Nephron (organoid): ENCODE measurements around the gene ANKRD33B.

Experiments
- H3K27ac Mint-ChIP-seq, 3 experiments: 2 replicates each; pipeline ENCODE4 v1.8.0; 2020; ENCODE audit warnings: mixed read lengths in 3 of 3, mild to moderate bottlenecking in 2 of 3, moderate library complexity in 1 of 3
- H3K27me3 Mint-ChIP-seq: 2 replicates; pipeline ENCODE4 v1.8.0; 2021; ENCODE audit warnings: low read depth, mild to moderate bottlenecking, moderate library complexity, mixed read lengths
- H3K36me3 Mint-ChIP-seq: 2 replicates; pipeline ENCODE4 v1.8.0; 2020; ENCODE audit warnings: low read depth, mixed read lengths
- H3K4me1 Mint-ChIP-seq: 2 replicates; pipeline ENCODE4 v1.8.0; 2020; ENCODE audit warnings: mixed read lengths
- H3K4me3 Mint-ChIP-seq, 3 experiments: 2 replicates each; pipeline ENCODE4 v1.8.0; 2020; ENCODE audit warnings: mild to moderate bottlenecking in 3 of 3, mixed read lengths in 3 of 3, moderate library complexity in 2 of 3
- H3K9me3 Mint-ChIP-seq: 2 replicates; pipeline ENCODE4 v1.8.0; 2020; ENCODE audit warnings: mixed read lengths
- TF ChIP-seq, protein P1 (sequence below), 3 experiments: fragments of 200-600 bp; sonication (generic); IDR thresholded peaks; one replicate each; pipeline ENCODE4 v1.5.0; 2021; ENCODE audit warnings: antibody characterized with exemption in 3 of 3; ENCODE audit not compliant: unreplicated experiment in 3 of 3

The ANKRD33B gene

DNA sequence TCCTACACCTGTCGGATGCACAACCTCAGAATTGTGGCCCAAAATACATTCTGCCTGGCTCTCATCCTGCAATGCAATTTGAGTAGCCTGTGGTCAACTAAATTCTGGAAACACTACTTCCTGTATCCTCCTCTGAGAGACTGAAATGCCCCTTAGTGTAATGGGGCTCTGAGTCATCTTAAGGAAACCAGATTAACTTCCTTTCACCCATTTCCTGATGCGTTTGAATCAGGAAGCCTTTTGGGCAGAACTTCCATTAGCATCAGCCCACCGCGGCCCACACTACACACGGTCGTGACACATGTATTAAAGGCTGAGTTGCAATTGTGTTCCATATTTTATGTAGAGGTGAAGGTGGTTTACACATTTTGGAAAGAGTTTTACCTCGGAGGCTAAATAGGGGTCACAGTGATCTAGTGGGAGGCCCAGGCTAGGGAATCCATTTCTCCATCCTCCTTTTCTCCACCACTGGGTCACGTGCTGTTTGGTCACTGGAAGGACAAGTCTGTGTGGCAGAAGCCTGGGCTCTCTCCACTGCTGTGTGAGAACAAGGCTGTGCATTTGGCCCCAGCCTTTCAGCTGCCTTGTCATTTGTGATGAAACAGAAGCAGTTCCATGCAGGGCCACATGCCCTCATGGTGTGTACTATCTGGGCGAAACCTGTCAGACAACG, 141.2 kb downstream of the ANKRD33B start:
- no peak overlapping the region for H3K4me3 Mint-ChIP-seq
- H3K9me3 Mint-ChIP-seq, result no peaks in the 10 kb centered on the region
- TF ChIP-seq, protein P1, sequence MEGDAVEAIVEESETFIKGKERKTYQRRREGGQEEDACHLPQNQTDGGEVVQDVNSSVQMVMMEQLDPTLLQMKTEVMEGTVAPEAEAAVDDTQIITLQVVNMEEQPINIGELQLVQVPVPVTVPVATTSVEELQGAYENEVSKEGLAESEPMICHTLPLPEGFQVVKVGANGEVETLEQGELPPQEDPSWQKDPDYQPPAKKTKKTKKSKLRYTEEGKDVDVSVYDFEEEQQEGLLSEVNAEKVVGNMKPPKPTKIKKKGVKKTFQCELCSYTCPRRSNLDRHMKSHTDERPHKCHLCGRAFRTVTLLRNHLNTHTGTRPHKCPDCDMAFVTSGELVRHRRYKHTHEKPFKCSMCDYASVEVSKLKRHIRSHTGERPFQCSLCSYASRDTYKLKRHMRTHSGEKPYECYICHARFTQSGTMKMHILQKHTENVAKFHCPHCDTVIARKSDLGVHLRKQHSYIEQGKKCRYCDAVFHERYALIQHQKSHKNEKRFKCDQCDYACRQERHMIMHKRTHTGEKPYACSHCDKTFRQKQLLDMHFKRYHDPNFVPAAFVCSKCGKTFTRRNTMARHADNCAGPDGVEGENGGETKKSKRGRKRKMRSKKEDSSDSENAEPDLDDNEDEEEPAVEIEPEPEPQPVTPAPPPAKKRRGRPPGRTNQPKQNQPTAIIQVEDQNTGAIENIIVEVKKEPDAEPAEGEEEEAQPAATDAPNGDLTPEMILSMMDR (IDR thresholded peaks at IDR 0.05; ENCODE audit: unreplicated experiment in 3 of 3), result no peak

DNA sequence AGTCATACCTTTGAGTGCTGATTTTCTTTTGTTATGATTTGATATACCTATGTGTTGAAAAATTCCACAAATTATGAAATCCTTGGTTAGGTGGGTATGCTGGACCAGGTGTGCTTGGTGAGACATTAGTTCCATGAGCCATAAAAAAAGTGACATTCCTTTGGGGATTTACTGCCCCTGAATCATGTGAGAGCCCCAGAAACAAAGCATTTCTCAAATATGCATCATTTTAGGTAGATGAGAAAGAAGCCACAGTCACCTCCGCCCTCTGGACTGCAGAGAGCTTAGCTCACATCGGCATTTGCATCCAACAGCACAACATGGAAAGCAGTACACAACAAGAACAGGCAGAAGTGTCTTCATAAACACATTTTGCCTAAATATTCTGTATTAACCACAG, 141.9 kb downstream of the ANKRD33B start:
- no peaks in the 10 kb centered on the region for H3K27me3 Mint-ChIP-seq
- no peaks in the 10 kb centered on the region for H3K9me3 Mint-ChIP-seq
- no peak overlapping the region for H3K27ac Mint-ChIP-seq
- no peak overlapping the region for H3K4me3 Mint-ChIP-seq
- H3K36me3 Mint-ChIP-seq, result peaks cover 2% of the 10 kb centered on the region
- TF ChIP-seq, protein P1 (IDR thresholded peaks at IDR 0.05; ENCODE audit: unreplicated experiment in 3 of 3), result no peak
- no peaks in the 10 kb centered on the region for H3K4me1 Mint-ChIP-seq

More for the DNA sequence above, 141.2 kb downstream of the ANKRD33B start:
- H3K4me1 Mint-ChIP-seq, result no peaks in the 10 kb centered on the region
- H3K36me3 Mint-ChIP-seq, result no peaks in the 10 kb centered on the region
- no peaks in the 10 kb centered on the region for H3K27me3 Mint-ChIP-seq
- H3K27ac Mint-ChIP-seq, result no peak overlapping the region

DNA sequence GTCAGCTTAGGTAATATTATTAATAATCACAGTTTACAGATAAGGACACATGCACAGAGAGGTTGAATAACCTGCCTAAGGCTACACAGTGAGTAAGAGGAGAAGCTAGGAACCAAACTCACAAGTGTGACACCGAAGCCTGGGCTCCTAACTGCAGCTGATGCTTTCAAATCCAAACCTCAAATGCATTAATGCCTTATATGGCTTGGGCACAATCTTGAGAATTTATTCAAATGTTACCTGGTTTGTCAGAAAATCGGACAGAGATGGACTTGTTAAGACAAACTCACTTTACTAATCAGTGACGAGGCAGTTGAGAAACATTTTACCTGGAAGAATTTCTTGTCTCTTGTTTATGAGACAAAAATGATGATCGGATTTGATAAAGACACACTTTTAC, 142.5 kb downstream of the ANKRD33B start:
- TF ChIP-seq, protein P1 (IDR thresholded peaks at IDR 0.05; ENCODE audit: unreplicated experiment in 3 of 3), result no peak
- no peaks in the 10 kb centered on the region for H3K9me3 Mint-ChIP-seq
- H3K27ac Mint-ChIP-seq, result no peak overlapping the region
- H3K4me1 Mint-ChIP-seq, result no peaks in the 10 kb centered on the region
- peaks cover 5% of the 10 kb centered on the region for H3K36me3 Mint-ChIP-seq
- no peak overlapping the region for H3K4me3 Mint-ChIP-seq
- no peaks in the 10 kb centered on the region for H3K27me3 Mint-ChIP-seq
